Keratinocyte (primary cell): ENCODE measurements around the gene PLEKHA6. TPM values are rescaled to one million over a fixed set of nuclear protein-coding genes. Genes with fewer than 3 reads are reported as not detected.
A peak's percentile ranks its signal among the peaks of the same experiment; 100 is the strongest.

Experiments
- DNase-seq: peaks from one replicate; pipeline ENCODE4 v3.0.0-alpha.2; 2011; ENCODE audit warnings: low read depth, missing footprints, low spot score
- FAIRE-seq: peaks from 2 replicates; lab custom pipeline; 2011; peaks lifted over from hg19 to GRCh38; lab: Jason Lieb, UNC
- H2AFZ ChIP-seq: 2 replicates; pipeline ENCODE4 v1.6.0; 2012; ENCODE audit warnings: low read length, control low read depth, inconsistent platforms; ENCODE audit not compliant: control insufficient read depth
- H3K27ac ChIP-seq: 2 replicates; pipeline ENCODE4 v1.5.1; 2011; ENCODE audit warnings: low read length; ENCODE audit not compliant: control insufficient read depth, insufficient read depth
- H3K27me3 ChIP-seq: 3 replicates; pipeline ENCODE4 v1.6.0; 2011; ENCODE audit warnings: low read length; ENCODE audit not compliant: control insufficient read depth, insufficient read depth; ENCODE audit errors: extremely low read depth
- H3K36me3 ChIP-seq, 2 experiments: 2 replicates in 1 of 2; 3 replicates in 1 of 2; pipeline ENCODE4 v1.5.1; 2011; ENCODE audit warnings: low read length in 2 of 2, mild to moderate bottlenecking in 1 of 2; ENCODE audit not compliant: control insufficient read depth in 2 of 2, insufficient read depth in 2 of 2; ENCODE audit errors: extremely low read depth in 1 of 2
- H3K4me1 ChIP-seq: 3 replicates; pipeline ENCODE4 v1.5.1; 2011; ENCODE audit warnings: low read length; ENCODE audit not compliant: control insufficient read depth, insufficient read depth; ENCODE audit errors: extremely low read depth
- H3K4me2 ChIP-seq: 3 replicates; pipeline ENCODE4 v1.6.0; 2011; ENCODE audit warnings: low read depth, low read length; ENCODE audit not compliant: control insufficient read depth, insufficient read depth; ENCODE audit errors: extremely low read depth
- H3K4me3 ChIP-seq, 3 experiments: fragments of 200-600 bp in 1 of 3; sonication (generic) in 1 of 3; 2 replicates in 2 of 3; 3 replicates in 1 of 3; pipeline ENCODE4 v1.5.1; 2011 to 2016; ENCODE audit warnings: low read length in 3 of 3, mild to moderate bottlenecking in 3 of 3, control low read depth in 2 of 3, inconsistent platforms in 1 of 3, low read depth in 1 of 3, mixed read lengths in 1 of 3, mixed run types in 1 of 3, moderate library complexity in 1 of 3; ENCODE audit not compliant: control insufficient read depth in 2 of 3, insufficient read depth in 2 of 3; ENCODE audit errors: extremely low read depth in 1 of 3
- H3K79me2 ChIP-seq: 2 replicates; pipeline ENCODE4 v1.6.0; 2012; ENCODE audit warnings: low read length; ENCODE audit not compliant: control insufficient read depth, insufficient read depth
- H3K9ac ChIP-seq: 3 replicates; pipeline ENCODE4 v1.6.0; 2011; ENCODE audit warnings: low read length; ENCODE audit not compliant: control insufficient read depth, insufficient read depth; ENCODE audit errors: extremely low read depth
- H3K9me1 ChIP-seq: 3 replicates; pipeline ENCODE4 v1.6.0; 2011; ENCODE audit warnings: low read length; ENCODE audit not compliant: control insufficient read depth, insufficient read depth; ENCODE audit errors: extremely low read depth
- H3K9me3 ChIP-seq: 2 replicates; pipeline ENCODE4 v1.5.1; 2012; ENCODE audit warnings: low read depth, low read length; ENCODE audit not compliant: control insufficient read depth
- H4K20me1 ChIP-seq: 3 replicates; pipeline ENCODE4 v1.6.0; 2011; ENCODE audit warnings: low read length; ENCODE audit not compliant: control insufficient read depth, insufficient read depth; ENCODE audit errors: extremely low read depth
- EZH2 ChIP-seq: IDR thresholded peaks from one replicate; pipeline ENCODE4 v1.6.1; 2012; ENCODE audit warnings: inconsistent platforms, mild to moderate bottlenecking, low read length, moderate library complexity
- dilution Hi-C: fragments of 300-500 bp; cut with MboI; formaldehyde crosslinking; loops from one replicate; pipeline ENCODE4 v1.7.0; 2020; ENCODE audit warnings: low sequenced_read_pairs; ENCODE audit not compliant: extremely low pct_ligation_motif_present
- polyA plus RNA-seq, 5 experiments: library from polyadenylated mRNA; depleted of rRNA in 3 of 5; stranded (reverse) in 3 of 5; stranded (forward) in 1 of 5; unstranded in 1 of 5; fragments of >200 nt; gene quantifications; 1 replicate in 1 of 5; 2 replicates in 3 of 5; 3 replicates in 1 of 5; pipeline versions ENCODE4 v1.2.1 to v1.2.3, GENCODE V29; 2011 to 2012; ENCODE audit warnings: missing spikeins in 2 of 5, low read depth in 1 of 5, low replicate concordance in 1 of 5
- TF ChIP-seq, protein P1 (sequence below), 3 experiments: IDR thresholded peaks in 1 of 3; conservative IDR thresholded peaks in 1 of 3; optimal IDR thresholded peaks in 1 of 3; 2 replicates in 2 of 3; 3 replicates in 1 of 3; pipeline versions ENCODE3 to v1.5.1; 2011; ENCODE audit warnings: low read length in 3 of 3, mild to moderate bottlenecking in 3 of 3, moderate library complexity in 2 of 3, control low read depth in 1 of 3, inconsistent platforms in 1 of 3; ENCODE audit not compliant: insufficient read depth in 2 of 3; ENCODE audit errors: extremely low read depth in 1 of 3

PLEKHA6 gene
- polyA plus RNA-seq, 1 donor (not counting 4 experiments of a cell fraction or from before 2014, with no cell fraction given): 1.5 TPM

GRCh38 chr1:204286831-204287421 lies 72.8 kb downstream of the PLEKHA6 start:
- DNase-seq: no peak
- Histone ChIP-seq H3K79me2 (peaks cover 1% of the 10 kb centered on the region), H3K9ac (no peak overlapping the region), H4K20me1 (no peaks in the 10 kb centered on the region), H3K9me3 (no peaks in the 10 kb centered on the region), H3K9me1 (no peaks in the 10 kb centered on the region), H3K36me3 (no peaks in the 10 kb centered on the region), H3K4me2 (peak overlapping the region; percentile 68), H3K4me3 (peak overlapping the region; percentile 14 to 32 (median 26)), H3K27ac (peak overlapping the region; percentile 55), H3K4me1 (peaks cover 33% of the 10 kb centered on the region), H3K27me3 (no peaks in the 10 kb centered on the region), H2AFZ (no peak overlapping the region)
- TF ChIP-seq, protein P1, sequence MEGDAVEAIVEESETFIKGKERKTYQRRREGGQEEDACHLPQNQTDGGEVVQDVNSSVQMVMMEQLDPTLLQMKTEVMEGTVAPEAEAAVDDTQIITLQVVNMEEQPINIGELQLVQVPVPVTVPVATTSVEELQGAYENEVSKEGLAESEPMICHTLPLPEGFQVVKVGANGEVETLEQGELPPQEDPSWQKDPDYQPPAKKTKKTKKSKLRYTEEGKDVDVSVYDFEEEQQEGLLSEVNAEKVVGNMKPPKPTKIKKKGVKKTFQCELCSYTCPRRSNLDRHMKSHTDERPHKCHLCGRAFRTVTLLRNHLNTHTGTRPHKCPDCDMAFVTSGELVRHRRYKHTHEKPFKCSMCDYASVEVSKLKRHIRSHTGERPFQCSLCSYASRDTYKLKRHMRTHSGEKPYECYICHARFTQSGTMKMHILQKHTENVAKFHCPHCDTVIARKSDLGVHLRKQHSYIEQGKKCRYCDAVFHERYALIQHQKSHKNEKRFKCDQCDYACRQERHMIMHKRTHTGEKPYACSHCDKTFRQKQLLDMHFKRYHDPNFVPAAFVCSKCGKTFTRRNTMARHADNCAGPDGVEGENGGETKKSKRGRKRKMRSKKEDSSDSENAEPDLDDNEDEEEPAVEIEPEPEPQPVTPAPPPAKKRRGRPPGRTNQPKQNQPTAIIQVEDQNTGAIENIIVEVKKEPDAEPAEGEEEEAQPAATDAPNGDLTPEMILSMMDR (optimal IDR thresholded peaks at IDR 0.05 in 1 of 3, IDR thresholded peaks at IDR 0.05 in 1 of 3, conservative IDR thresholded peaks at IDR 0.05 in 1 of 3; ENCODE audit: extremely low read depth in 1 of 3, insufficient read depth in 2 of 3, low read length in 3 of 3): no peak
- TF ChIP-seq EZH2: no peak
- dilution Hi-C loops: no loop called here
- FAIRE-seq: no peak

- FAIRE-seq (no peak), DNase-seq (no peak)
- dilution Hi-C loops: no loop called here
- Histone ChIP-seq H4K20me1 (no peaks in the 10 kb centered on the region), H3K36me3 (no peaks in the 10 kb centered on the region), H3K9me3 (no peaks in the 10 kb centered on the region), H3K9me1 (no peaks in the 10 kb centered on the region), H3K79me2 (peaks cover 1% of the 10 kb centered on the region), H3K4me2 (peak overlapping the region; percentile 68), H2AFZ (no peak overlapping the region), H3K4me1 (peaks cover 30% of the 10 kb centered on the region), H3K27ac (no peak overlapping the region), H3K9ac (no peak overlapping the region), H3K4me3 (peak overlapping the region in 1 of 3 experiments; percentile 26), H3K27me3 (no peaks in the 10 kb centered on the region)
- TF ChIP-seq, protein P1 (optimal IDR thresholded peaks at IDR 0.05 in 1 of 3, IDR thresholded peaks at IDR 0.05 in 1 of 3, conservative IDR thresholded peaks at IDR 0.05 in 1 of 3; ENCODE audit: extremely low read depth in 1 of 3, insufficient read depth in 2 of 3, low read length in 3 of 3): no peak
- TF ChIP-seq EZH2: no peak
Measured at GRCh38 chr1:204286315-204286714, 73.4 kb downstream of the PLEKHA6 start.
